ENCODE results near the gene ANKRD60. TPM values are rescaled to one million over a fixed set of nuclear protein-coding genes. Genes with fewer than 3 reads are reported as not detected.

ANKRD60 gene
- total RNA-seq (2014; rRNA removed; shearing (Covaris generic)) = not detected in 2 replicates

- no peak for DNase-seq (ENCODE audit: low spot score)
These were observed at the start of gene ANKRD60 for GRCh38 chr20:58228484-58229197. Gene ANKRD60, minus strand, starts transcription at chr20:58228653. Its CDS starts 0 bp downstream, at chr20:58228653.

- DNase-seq (ENCODE audit: low spot score) = no peak
These were observed 49.4 kb upstream of the ANKRD60 start for GRCh38 chr20:58277578-58278472.

- DNase-seq (ENCODE audit: low spot score) = no peak
These were observed 48.7 kb upstream of the ANKRD60 start for GRCh38 chr20:58277107-58277506.

- no peak for DNase-seq (ENCODE audit: low spot score)
These were observed 45.9 kb upstream of the ANKRD60 start for GRCh38 chr20:58274384-58274783.

GRCh38 chr20:58271606-58272351 lies 43.3 kb upstream of the ANKRD60 start:
- no peak for DNase-seq (ENCODE audit: low spot score)

- DNase-seq (ENCODE audit: low spot score) = no peak
These were observed 40.6 kb upstream of the ANKRD60 start for GRCh38 chr20:58268936-58269619.

- DNase-seq (ENCODE audit: low spot score) = peak; percentile 21
These were observed 40.0 kb upstream of the ANKRD60 start for GRCh38 chr20:58268421-58268821.

- DNase-seq (ENCODE audit: low spot score) = no peak
These were observed 39.1 kb upstream of the ANKRD60 start for GRCh38 chr20:58267389-58268215.

- peak; percentile 31 for DNase-seq (ENCODE audit: low spot score)
These were observed 35.8 kb upstream of the ANKRD60 start for GRCh38 chr20:58264271-58264670.

- no peak for DNase-seq (ENCODE audit: low spot score)
These were observed 33.2 kb upstream of the ANKRD60 start for GRCh38 chr20:58261660-58262059.

GRCh38 chr20:58260006-58260405 lies 31.6 kb upstream of the ANKRD60 start:
- DNase-seq (ENCODE audit: low spot score) = no peak

GRCh38 chr20:58256842-58257241 lies 28.4 kb upstream of the ANKRD60 start:
- no peak for DNase-seq (ENCODE audit: low spot score)

- no peak for DNase-seq (ENCODE audit: low spot score)
These were observed 27.9 kb upstream of the ANKRD60 start for GRCh38 chr20:58256307-58256706.

GRCh38 chr20:58254890-58255289 lies 26.4 kb upstream of the ANKRD60 start:
- DNase-seq (ENCODE audit: low spot score) = no peak

GRCh38 chr20:58251979-58252591 lies 23.6 kb upstream of the ANKRD60 start:
- DNase-seq (ENCODE audit: low spot score) = peak; percentile 87

GRCh38 chr20:58251348-58251978 lies 23.0 kb upstream of the ANKRD60 start:
- DNase-seq (ENCODE audit: low spot score) = no peak

GRCh38 chr20:58246346-58246745 lies 17.9 kb upstream of the ANKRD60 start:
- peak; percentile 86 for DNase-seq (ENCODE audit: low spot score)

- no peak for DNase-seq (ENCODE audit: low spot score)
These were observed 17.5 kb upstream of the ANKRD60 start for GRCh38 chr20:58245931-58246330.

GRCh38 chr20:58245181-58245891 lies 16.9 kb upstream of the ANKRD60 start:
- DNase-seq (ENCODE audit: low spot score) = no peak

Measured in HT-29 (cell line).